ENCODE data around the gene IGF2R. TPM values are rescaled to one million over a fixed set of nuclear protein-coding genes. Genes with fewer than 3 reads are reported as not detected.

The IGF2R gene
- total RNA-seq, 1 donor from 2014 or later = 156 TPM

GRCh38 chr6:160054913-160055312, 86.0 kb downstream of the IGF2R start:
- H3K4me1 ChIP-seq = peaks cover 5% of the 10 kb centered on the region
- no peak for TF ChIP-seq CTCF (IDR thresholded peaks at IDR 0.05)
- peak; percentile 13 to 31 for ATAC-seq
- H3K36me3 ChIP-seq = peaks cover 97% of the 10 kb centered on the region
- DNase-seq = no peak
- intact Hi-C loops (cut with DNase I) = no loop called here
- no peaks in the 10 kb centered on the region for H3K27me3 ChIP-seq (ENCODE audit: low read depth)
- H3K27ac ChIP-seq = peak overlapping the region; percentile 5
- H3K9me3 ChIP-seq = no peaks in the 10 kb centered on the region
- no peak overlapping the region for H3K4me3 ChIP-seq

GRCh38 chr6:160055378-160055777, 86.5 kb downstream of the IGF2R start:
- Histone ChIP-seq H3K4me1 (peaks cover 5% of the 10 kb centered on the region), H3K27me3 (ENCODE audit: low read depth) (no peaks in the 10 kb centered on the region), H3K9me3 (no peaks in the 10 kb centered on the region), H3K36me3 (peaks cover 97% of the 10 kb centered on the region), H3K4me3 (no peak overlapping the region), H3K27ac (peak overlapping the region; percentile 5)
- intact Hi-C loops (cut with DNase I) = no loop called here
- ATAC-seq (peak; percentile 76 to 83), DNase-seq (peak; percentile 64)
- no peak for TF ChIP-seq CTCF (IDR thresholded peaks at IDR 0.05)

GRCh38 chr6:160055813-160056212, 86.9 kb downstream of the IGF2R start:
- Histone ChIP-seq H3K36me3 (peaks cover 97% of the 10 kb centered on the region), H3K4me3 (no peak overlapping the region), H3K27me3 (ENCODE audit: low read depth) (no peaks in the 10 kb centered on the region), H3K4me1 (peaks cover 5% of the 10 kb centered on the region), H3K9me3 (no peaks in the 10 kb centered on the region), H3K27ac (no peak overlapping the region)
- no peak for DNase-seq
- intact Hi-C loops (cut with DNase I) = no loop called here
- TF ChIP-seq CTCF (IDR thresholded peaks at IDR 0.05) = no peak
- ATAC-seq = peak in 1 of 2 donors; percentile 17

GRCh38 chr6:160057080-160057479, 88.2 kb downstream of the IGF2R start:
- Histone ChIP-seq H3K4me1 (peaks cover 5% of the 10 kb centered on the region), H3K4me3 (no peak overlapping the region), H3K9me3 (no peaks in the 10 kb centered on the region), H3K27ac (no peak overlapping the region), H3K27me3 (ENCODE audit: low read depth) (no peaks in the 10 kb centered on the region), H3K36me3 (peaks cover 97% of the 10 kb centered on the region)
- peak; percentile 24 to 53 for ATAC-seq
- no peak for DNase-seq
- intact Hi-C loops (cut with DNase I) = no loop called here
- TF ChIP-seq CTCF (IDR thresholded peaks at IDR 0.05) = no peak

- no peaks in the 10 kb centered on the region for H3K9me3 ChIP-seq
- H3K27me3 ChIP-seq (ENCODE audit: low read depth) = no peaks in the 10 kb centered on the region
- intact Hi-C loops (cut with DNase I) = no loop called here
- TF ChIP-seq CTCF (IDR thresholded peaks at IDR 0.05) = no peak
- peaks cover 5% of the 10 kb centered on the region for H3K4me1 ChIP-seq
- no peak overlapping the region for H3K27ac ChIP-seq
- H3K4me3 ChIP-seq = no peak overlapping the region
- ATAC-seq (no peak), DNase-seq (no peak)
- peaks cover 97% of the 10 kb centered on the region for H3K36me3 ChIP-seq
These were observed 89.8 kb downstream of the IGF2R start for GRCh38 chr6:160058603-160059215.
